Measurements from ENCODE around the gene RFPL2.
"Not testable (repeated sequence)": the region's sequence is repeated elsewhere in the genome, so short reads cannot be mapped to it uniquely, and the experiment has no call there.

RFPL2 gene

DNA sequence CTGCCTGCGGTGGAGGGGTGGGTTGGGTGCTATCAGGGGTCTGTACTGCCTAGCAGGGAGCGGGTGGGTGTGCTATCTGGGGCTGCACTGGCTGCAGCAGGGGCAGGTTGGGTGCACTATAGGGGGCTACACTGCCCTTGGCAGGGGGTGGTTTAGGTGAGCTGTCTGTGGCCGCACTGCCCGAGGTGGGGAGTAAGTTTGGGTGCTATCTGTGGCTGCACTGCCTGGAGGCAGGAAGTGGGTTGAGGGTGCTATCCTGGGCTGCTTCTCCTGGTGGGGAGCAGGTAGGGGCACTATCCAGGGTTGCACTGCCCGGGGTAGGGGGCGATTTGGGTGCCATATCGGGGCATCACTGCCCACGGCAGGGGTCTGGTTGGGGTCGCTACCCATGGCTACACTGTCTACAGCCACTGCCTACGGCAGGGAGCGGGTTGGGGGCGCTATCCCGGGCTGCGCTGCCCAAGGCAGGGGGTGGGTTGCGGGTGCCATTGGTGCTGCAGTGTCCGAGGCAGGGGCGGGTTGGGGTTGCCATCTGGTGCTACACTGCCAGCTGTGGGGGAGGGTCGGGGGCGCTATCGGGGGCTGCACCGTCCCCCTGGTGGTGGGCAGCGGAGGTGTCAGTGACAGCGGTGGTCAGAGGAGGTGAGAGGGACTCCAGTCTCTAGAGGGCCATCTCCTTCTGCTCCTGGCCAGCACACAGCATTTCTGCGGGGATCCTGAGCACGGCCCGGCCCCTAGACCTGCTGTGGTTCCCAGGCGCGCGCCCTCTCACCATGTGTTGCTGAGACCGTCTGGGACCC is 1.3 kb upstream of the RFPL2 start:
- DNase-seq, result no peak

DNA sequence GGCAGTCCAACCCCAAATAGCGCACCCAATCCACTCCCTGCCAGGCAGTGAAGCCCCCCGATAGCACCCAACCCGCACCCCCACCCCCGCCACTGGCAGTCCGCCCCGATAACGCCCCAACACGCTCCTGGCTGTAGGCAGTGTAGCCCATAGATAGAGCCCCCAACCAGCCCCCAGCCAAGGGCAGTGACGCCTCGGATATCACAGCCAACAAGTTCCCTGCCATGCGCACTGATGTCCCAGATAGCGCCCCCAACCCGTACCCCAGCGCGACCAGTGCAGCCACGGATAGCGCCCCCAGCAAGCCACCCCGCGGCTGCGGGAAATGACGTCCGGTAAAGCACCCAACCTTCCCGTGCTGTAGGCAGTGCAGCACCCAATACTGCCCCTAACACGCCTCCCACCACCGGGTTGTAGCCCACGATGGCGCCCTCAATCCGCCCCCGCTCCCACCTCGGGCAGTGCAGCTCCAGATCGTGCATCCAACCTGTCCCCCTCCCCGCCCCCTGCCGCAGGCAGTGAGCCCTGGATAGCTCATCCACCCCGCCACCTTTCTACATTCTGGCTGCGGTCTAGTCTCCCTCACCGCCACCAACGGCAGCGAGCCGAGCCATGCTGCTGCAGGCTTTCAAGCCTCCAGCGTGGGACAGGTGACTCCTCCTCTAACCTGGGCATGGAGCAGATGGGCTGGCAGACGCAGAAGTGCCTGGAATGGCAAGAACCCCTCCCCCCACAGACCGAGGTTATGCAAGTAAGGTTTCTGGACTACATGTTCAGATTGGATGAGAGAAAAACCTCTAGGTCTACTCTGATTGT is 625 bp downstream of the RFPL2 start:
- DNase-seq, result no peak

DNA sequence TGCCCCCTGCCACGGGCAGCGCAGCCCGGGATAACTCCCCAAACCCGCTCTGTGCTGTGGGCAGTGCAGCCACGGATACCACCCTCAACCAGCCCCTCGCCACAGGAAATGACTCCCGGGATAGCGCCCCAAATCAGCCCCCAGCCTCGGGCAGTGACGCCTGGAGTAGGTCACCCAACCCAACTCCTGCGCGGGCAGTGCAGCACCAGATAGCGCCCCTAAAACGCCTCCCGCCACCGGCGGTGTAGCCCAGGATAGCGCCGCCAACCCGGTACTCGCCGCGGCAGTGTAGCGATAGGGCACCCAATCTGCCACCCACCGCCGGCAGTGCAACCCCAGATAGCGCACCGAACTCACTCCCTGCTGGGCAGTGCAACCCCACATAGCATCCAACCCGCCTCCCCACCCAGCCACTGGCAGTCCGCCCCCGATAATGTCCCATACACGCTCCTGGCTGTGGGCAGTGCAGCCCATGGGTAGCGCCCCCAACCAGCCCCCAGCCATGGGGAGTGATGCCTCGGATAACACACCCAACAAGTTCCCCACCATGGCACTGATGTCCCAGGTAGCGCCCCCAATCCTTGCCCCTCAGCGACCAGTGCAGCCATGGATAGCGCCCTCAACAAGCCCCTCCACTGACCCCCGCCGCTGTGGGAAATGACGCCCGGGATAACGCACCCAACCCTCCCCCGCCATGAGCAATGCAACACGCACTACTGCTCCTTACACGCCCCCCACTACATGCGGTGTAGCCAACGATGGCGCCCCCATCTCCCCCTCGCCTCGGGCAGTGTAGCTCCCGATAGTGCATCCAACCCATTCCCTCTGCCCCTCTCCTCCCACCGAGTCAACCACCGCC is 1.5 kb downstream of the RFPL2 start:
- no peak for DNase-seq

DNA sequence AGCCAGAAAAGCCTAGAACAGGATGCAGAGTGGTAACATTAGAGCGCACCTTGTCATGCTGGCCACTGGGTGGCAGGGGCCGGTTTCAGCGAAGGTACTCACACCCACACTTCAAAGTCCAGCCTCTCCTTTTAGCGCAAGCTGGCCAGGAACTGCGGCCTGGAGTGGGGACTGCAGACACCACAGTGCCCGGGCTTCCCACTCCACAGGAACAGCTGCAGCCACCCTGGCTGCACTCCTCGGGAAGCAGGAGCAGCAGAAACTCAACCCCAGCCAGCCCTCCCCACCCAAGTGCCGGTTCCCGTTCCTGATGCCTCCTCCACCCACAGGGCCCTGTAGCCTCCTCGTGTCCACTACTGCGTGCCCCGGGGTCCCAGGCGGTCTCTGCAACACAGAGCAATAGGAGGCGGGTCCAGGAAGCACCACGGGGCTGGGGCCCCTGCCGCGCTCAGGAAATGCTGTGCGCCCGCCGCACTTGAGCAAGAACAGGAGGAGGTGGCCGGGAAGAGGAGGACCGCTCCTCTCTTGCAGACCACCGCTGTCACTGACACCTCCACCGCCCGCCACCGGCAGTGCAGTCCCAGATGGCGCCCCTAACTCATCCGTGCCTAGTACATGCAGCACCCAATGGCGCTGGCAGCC is 2.2 kb downstream of the RFPL2 start:
- peak; percentile 15 for DNase-seq

DNA sequence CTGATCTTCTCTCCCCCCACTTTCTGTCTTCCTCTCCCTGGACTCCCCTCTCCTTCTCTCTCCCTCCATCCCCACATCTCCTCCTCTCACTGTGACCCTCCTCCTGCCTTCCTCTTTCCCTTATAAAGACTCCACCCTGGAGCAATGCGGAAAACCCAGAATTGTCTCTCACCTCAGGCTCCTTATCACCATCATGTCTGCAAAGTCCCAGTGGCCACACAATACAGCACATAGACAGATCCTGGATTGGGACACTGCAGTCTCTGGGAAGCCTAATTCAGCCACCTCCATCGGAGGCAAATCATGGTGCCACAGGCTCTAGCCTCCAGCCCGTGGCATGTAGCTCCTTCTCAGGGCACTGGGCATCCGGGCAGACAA is 2.7 kb downstream of the RFPL2 start:
- DNase-seq, result no peak

DNA sequence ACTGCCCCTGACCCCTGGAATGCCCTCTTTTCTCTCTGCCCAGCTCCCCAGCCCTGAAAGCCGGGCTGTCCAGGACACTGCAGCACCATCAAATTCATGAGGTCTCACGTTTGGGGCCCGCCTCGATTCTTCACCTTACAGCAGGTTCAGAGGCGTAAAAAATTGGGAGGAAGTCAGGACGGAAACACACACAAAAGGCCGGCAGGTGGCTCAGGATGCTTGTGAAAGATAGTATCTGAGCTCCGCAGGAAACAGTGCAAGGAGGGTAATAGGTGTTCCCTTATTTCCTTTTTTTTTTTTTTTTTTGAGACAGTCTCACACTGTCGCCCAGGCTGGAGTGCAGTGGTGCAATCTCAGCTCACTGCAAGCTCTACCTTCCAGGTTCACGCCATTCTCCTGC is 4.1 kb downstream of the RFPL2 start:
- DNase-seq, result no peak

DNA sequence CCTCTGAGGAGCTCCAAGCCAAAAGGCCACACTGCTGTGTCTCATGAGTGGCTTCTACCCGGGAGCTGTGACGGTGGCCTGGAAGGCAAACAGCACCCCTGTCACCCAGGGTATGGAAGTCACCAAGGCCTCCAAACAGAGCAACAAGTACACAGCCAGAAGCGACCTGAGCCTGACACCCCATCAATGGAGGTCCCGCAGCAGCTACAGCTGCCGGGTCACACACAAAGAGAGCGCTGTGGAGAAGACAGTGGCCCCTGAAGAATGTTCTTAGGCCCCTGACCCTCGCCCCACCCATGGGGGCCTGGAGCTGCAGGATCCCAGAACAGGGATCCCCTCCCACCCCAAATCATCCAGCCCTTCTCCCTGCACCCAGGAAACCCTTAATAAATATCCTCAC is 4.9 kb downstream of the RFPL2 start:
- no peak for DNase-seq

DNA sequence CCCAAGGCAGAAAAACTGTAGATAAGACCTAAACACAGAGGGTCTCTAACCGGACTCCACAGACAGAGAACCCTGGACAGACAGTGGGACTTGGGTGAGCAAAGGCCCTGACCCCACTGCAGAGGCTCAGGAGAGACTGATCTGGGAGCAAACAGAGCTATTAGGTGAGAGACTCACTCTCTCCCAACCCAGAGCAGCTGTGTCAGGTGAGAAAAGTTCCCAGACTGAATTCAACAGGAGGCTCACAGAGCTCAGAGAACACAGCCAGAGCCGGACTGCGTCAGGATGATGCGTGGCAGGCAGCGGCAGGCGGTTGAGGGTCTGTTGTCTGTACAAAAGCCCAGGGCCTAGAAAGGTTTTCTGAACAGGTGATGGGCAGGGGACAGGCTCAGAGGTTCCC is 5.5 kb downstream of the RFPL2 start:
- DNase-seq, result no peak

DNA sequence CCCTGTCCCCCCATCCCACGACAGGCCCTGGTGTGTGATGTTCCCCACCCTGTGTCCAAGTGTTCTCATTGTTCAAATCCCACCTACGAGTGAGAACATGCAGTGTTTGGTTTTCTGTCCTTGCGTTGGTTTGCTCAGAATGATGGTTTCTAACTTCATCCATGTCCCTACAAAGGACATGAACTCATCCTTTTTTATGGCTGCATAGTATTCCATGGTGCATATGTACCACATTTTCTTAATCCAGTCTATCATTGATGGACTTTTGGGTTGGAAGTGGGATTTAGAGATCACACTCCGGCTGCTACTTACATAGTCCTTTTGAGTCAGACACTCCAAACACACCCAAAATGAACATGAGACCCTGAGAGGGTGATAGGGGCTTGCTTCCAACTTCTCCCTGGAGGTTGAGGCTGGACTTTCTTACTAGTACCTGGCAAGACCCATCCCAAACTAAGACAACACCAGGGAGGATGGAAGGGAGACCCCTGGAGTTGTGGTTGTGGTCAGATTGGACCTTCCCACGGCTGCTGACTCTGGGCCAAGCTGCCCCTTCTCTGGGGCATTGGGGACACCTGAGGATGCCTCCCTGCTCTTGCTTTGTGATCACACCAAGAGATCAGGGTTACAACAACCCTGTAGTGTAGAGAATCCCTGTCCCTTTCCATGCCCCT is 7.2 kb downstream of the RFPL2 start:
- DNase-seq, result not testable (repeated sequence)

DNA sequence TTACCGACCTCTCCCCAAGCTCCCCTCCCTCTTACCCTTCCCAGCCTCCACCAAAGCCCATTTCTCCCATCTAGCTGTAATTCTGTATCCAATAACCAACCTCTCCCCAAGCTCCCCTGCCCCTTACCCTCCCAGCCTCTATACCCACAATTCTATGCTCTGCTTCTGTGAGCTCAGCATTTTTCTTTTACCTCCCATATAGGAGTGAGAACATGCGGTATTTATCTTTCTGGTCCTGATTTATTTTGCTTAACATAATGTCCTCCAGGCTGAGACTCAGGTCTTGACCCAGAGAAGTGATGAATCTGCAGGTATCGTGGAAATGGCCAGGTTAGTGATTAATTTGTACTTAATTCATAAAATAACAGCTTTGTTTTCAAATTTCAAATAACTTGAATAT is 9.0 kb downstream of the RFPL2 start:
- DNase-seq, result not testable (repeated sequence)

DNA sequence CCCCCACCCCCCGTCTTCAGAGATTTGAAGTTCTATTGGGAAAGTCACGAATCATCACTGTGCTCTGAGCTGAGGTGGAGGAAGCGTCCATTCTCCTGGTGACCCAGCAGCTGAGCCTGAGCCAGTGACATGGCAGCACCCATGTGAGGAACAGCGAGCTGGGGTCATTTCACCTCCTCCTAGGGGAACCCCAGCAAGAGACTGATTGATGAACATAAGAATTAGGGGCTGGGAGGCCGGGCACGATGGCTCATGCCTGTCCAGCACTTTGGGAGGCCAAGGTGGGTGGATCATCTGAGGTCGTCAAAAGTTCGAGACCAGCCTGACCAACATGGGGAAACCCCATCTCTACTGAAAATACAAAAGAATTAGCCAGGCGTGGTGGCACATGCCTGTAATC is 11.5 kb downstream of the RFPL2 start:
- not testable (repeated sequence) for DNase-seq

DNA sequence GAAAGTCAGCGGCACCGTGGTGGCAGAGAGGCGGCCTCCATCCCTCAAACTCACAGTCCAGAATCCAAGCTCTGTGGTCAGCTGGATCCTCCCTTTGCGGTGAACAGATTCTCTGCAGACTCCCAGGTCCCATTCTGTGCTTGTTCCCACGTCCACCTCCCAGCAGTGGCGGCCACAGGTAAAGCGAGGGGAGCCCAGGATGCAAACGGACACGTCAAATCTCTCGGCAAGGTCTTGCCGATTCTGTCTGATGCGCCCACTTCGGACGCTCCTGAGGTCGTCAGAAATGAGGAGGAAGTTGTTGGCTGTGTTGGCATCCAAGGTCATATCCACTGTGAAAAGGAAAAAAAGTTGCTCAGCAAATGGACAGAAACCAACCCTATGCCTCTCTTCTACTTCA is 13.9 kb downstream of the RFPL2 start:
- DNase-seq, result not testable (repeated sequence)

DNA sequence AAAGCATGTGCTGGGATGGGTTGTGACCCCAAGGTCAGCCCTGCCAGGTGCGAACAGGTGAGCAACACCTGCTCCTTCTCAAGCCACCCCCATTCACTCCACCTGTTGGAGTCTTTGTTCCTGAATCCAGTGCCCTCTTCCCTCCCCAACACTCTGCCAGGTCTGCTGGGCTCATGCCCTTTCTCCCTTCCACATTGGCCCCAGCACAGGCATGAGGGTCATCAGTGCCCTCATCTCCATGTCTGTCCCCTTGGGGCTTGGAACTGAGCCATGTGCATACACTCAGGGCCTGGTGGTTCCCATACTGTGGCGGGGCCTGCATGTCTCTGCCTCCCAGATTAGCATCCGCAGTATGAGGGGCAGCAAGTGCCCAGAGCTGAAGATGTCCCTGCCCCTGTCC is 19.1 kb downstream of the RFPL2 start:
- no peak for DNase-seq

DNA sequence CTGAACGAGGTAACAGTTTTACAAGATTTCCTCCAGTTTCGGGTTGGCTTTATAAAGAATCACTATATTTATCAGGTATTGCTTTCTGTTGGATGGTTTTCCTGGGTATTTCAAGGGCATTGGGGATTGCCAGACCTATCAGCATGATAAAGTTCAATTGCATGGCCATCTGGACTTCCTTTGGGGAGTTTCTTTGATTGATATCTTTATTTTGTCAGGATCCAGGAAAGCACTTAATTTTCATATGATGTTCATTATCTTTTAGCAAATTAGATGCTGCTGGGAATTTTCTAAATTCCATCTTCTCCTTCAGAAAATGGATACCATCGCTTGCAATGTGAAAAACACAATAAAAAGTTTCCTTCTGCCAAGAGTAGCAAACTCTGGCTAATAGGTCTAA is 21.2 kb downstream of the RFPL2 start:
- no peak for DNase-seq

DNA sequence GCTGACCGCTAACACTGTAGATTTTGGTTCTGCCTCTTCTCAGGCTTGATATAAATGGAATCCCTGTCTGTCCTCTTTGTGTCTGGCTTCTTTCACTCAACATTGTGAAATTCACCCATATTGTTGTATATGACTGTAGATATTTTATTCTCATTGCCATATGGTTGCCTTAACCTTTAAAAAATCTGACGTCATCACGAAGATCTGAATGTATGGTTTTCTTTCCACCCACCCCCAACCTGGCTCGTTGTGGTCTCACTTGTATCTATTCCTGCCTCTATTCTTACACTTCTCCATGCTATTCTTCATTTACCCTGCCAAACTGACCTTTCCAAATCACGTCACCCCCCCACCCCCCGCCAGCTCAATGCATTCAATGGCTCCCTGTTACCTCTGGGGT is 23.8 kb downstream of the RFPL2 start:
- DNase-seq, result no peak

DNA sequence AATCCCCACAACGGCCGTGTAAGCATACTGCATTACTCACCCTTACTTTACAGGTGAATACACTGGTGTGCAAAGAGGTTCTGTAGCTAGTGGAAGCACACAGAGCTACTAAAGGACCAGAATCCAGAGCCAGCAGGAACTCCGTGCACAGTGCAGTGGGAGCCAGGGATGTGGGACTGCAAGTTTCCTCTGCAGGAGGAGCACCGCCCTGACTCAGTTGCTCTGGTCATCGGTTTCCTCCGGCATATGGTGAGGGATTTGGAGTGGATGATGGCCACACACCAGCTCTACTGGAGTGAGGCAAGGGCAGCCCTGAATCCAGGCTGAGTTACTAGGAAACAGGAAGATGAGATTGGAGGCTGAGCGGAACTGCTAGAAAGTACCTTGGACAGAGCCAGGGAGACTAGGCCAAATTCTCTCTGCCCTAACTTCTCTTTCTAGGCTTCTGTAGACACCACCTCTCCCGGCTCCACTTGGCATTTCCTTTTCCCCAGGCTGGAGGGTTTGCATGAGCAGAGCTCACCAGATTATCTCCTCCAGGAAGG is 27.6 kb downstream of the RFPL2 start:
- no peak for DNase-seq

DNA sequence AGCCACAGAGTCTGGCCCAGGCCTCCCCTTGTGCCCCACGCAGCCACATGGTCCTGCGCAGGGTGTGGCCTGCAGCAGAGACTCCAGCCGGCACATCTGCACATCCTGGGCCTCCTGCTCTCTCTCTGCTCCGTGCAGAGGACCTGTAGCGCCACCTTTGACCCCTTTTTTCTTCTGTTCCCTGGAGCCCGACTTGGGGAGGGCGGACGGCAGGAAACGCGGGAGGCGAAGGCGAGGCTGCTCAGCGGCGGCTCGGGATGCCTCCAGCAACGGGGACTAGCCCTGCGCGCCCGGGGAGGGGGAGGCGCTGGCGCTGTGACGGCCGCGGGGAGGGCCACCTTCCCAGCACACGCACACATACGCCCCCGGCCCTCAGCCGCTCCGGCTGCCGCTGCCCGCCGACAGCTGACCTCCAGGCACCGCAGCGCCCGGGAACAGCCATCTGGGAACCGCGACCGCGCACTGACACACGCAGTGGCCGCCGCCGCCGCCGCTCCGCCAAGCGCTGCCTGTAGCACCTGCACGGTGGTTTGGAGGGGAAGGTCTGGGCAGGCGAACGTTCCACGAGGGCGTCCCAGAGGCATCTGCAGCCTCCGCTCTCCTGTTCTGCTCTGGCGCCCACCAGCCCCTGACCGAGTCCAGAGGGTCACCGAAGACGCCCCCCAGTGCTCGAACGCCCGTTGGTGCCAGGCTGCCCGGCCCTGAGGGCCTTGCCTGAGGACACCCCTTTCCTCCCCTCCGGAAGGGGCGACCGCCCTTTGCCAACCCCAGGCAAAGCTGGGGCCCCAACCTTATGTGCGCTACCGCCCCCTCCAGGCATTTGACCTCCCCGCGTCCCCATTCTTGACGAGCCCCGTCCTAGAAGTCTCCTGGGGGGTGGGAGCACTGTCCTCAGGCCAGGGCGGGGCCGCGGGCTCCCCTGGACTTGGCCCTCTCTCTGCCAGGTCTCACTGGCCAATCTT is 28.9 kb downstream of the RFPL2 start:
- no peak for DNase-seq

DNA sequence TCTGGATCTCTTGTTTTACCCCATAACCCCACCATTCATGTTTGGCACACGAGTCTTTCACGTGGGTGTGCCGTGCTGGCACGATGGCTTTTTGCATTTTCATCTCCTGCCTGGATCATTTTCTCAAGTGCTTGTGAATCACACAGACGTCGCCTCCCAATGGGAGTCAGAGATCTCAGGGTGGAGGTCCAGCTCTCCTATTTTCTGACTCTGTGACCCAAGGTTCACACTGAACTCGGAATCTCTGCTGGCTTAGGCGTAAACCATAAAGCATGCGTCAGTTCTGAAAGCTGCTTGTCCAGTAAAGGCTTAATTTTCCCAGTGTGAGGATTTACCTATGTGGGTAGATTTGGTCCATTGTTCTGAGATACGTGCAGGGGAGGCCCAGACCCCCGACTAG is 29.8 kb downstream of the RFPL2 start:
- DNase-seq, result no peak

DNA sequence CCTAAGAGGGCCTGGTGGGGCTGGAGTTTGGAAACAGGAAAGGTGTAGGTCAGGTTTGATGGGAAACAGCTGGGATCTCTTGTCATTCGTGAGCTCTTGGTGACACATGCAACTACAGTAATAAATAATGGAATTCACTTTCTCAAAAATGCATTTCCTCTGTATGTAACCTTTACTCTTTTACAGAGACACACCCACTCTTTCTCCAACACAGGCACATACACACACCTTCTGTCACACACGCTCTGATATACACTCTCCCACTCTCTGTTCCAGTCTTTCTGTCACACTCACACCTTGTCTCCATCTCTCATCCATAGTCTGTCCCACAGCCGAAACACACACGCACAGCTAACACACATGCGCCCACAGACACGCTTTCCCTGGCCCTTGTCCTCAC is 39.2 kb downstream of the RFPL2 start:
- no peak for DNase-seq

DNA sequence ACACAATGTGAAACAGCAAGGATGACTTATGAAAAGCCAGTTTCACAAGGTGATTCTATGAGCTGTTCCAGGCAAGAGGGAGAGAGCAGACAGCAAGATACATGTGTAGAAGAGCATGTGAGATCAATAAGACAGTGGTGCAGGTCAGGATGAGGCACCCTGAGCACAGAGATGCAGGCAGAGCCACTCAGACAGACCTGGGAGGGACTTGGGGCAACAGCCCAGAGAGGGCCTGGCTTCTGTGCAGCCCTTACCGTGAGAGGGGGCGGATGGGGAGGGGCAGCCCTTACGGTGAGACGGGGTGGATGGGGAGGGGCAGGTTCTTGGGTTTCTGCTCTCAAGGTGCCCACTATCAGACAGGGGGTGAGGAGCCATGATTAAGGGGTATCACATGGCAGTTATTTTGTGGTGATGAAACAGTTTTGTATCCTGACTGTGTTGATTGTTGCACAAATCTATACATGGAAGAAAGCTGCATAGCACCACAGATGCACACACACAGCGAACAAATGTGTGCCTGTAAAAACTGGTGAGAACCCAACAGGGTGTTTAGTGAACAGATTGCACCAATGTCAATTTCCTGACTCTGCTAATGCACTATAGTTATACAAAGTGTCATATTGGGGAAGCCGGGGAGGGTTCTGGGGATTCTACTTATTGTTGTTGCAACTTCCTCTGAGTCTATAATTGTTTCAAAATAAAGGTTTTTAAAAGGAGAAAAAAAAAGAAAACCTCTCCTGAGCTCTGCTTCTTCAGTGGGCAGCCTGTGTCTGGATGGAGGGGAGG is 40.6 kb downstream of the RFPL2 start:
- no peak for DNase-seq

Data from DMS79 treated with DMSO at 0.1 percent for 48 hours (cell line).